HEK293 (cell line): Measurements from ENCODE around the gene SMC4.
A peak's percentile ranks its signal among the peaks of the same experiment; 100 is the strongest.

ENCODE experiments used
- CTCF ChIA-PET: fragments of 350-600 bp; formaldehyde crosslinking; extraction: SDS; loops from one replicate; lab custom pipeline; 2021; ENCODE audit warnings: antibody characterized with exemption; lab: Yijun Ruan, JAX
- POLR2A ChIA-PET: fragments of 300-600 bp; formaldehyde crosslinking; extraction: SDS; loops from one replicate; lab custom pipeline; 2020; ENCODE audit warnings: antibody characterized with exemption, inconsistent platforms; lab: Yijun Ruan, JAX
- H3K27ac ChIP-seq: fragments of 200-500 bp; sonication (Bioruptor generic); 2 replicates; pipeline ENCODE4 v1.5.1; 2014; ENCODE audit warnings: low read depth, low read length, control low read depth, inconsistent platforms; ENCODE audit errors: extremely low read depth
- H3K36me3 ChIP-seq, 2 experiments: fragments of 200-500 bp in 1 of 2; sonication (Bioruptor generic) in 1 of 2; 1 replicate in 1 of 2; 2 replicates in 1 of 2; pipeline ENCODE4 v1.5.1; 2014 to 2017; ENCODE audit warnings: inconsistent platforms in 2 of 2, low read length in 2 of 2; ENCODE audit not compliant: control insufficient read depth in 2 of 2, insufficient read depth in 1 of 2
- H3K4me1 ChIP-seq: fragments of 200-500 bp; sonication (Bioruptor generic); 2 replicates; pipeline ENCODE4 v1.5.1; 2014; ENCODE audit warnings: mild to moderate bottlenecking, low read length, inconsistent platforms; ENCODE audit not compliant: control insufficient read depth, insufficient read depth
- H3K4me3 ChIP-seq: 2 replicates; pipeline ENCODE4 v1.5.1; 2011; ENCODE audit warnings: low read depth, mild to moderate bottlenecking, control low read depth, low read length, moderate library complexity
- H3K9me3 ChIP-seq: fragments of 200-500 bp; sonication (Bioruptor generic); 2 replicates; pipeline ENCODE4 v1.5.1; 2014; ENCODE audit warnings: low read depth, low read length, inconsistent platforms; ENCODE audit not compliant: control insufficient read depth, insufficient read depth
- GLI2 ChIP-seq: fragments of 450-650 bp; formaldehyde crosslinking; IDR thresholded peaks from 2 replicates; pipeline ENCODE4; 2017; ENCODE audit warnings: missing biosample characterization, missing genetic modification characterization, low read depth, borderline replicate concordance
- IKZF3 ChIP-seq: fragments of 450-650 bp; IDR thresholded peaks from 2 replicates; pipeline ENCODE4 v1.5.0; 2018; ENCODE audit warnings: missing biosample characterization, mild to moderate bottlenecking, missing genetic modification characterization, moderate library complexity
- KLF1 ChIP-seq: fragments of 450-650 bp; formaldehyde crosslinking; IDR thresholded peaks from 2 replicates; pipeline ENCODE4 v1.5.1; 2016; ENCODE audit warnings: missing biosample characterization, missing genetic modification characterization
- KLF16 ChIP-seq: fragments of 450-650 bp; formaldehyde crosslinking; IDR thresholded peaks from 2 replicates; pipeline ENCODE4 v1.5.1; 2017; ENCODE audit warnings: missing biosample characterization, missing genetic modification characterization
- KLF8 ChIP-seq: fragments of 450-650 bp; formaldehyde crosslinking; IDR thresholded peaks from 2 replicates; pipeline ENCODE4 v1.5.1; 2016; ENCODE audit warnings: missing biosample characterization, missing genetic modification characterization
- MZF1 ChIP-seq: fragments of 450-650 bp; formaldehyde crosslinking; IDR thresholded peaks from 2 replicates; pipeline ENCODE4 v1.5.1; 2017; ENCODE audit warnings: missing biosample characterization, missing genetic modification characterization, borderline replicate concordance
- REPIN1 ChIP-seq: fragments of 450-650 bp; formaldehyde crosslinking; IDR thresholded peaks from 2 replicates; pipeline ENCODE4 v1.5.1; 2017; ENCODE audit warnings: missing biosample characterization, missing genetic modification characterization, low read depth
- SP2 ChIP-seq: fragments of 450-650 bp; formaldehyde crosslinking; IDR thresholded peaks from 2 replicates; pipeline ENCODE4 v1.5.1; 2016; ENCODE audit warnings: missing biosample characterization, missing genetic modification characterization
- YY2 ChIP-seq: fragments of 450-650 bp; formaldehyde crosslinking; IDR thresholded peaks from 2 replicates; pipeline ENCODE4 v1.5.1; 2016; ENCODE audit warnings: missing biosample characterization, missing genetic modification characterization
- ZBTB17 ChIP-seq: fragments of 450-650 bp; formaldehyde crosslinking; IDR thresholded peaks from 2 replicates; pipeline ENCODE4 v1.5.1; 2016; ENCODE audit warnings: missing biosample characterization, missing genetic modification characterization
- ZBTB21 ChIP-seq: fragments of 450-650 bp; formaldehyde crosslinking; IDR thresholded peaks from 2 replicates; pipeline ENCODE4 v1.5.1; 2017; ENCODE audit warnings: missing biosample characterization, missing genetic modification characterization
- ZBTB7A ChIP-seq: fragments of 450-650 bp; formaldehyde crosslinking; IDR thresholded peaks from 2 replicates; pipeline ENCODE4 v1.5.1; 2016; ENCODE audit warnings: low read depth, missing biosample characterization, missing genetic modification characterization
- ZFP37 ChIP-seq: fragments of 450-650 bp; formaldehyde crosslinking; IDR thresholded peaks from 2 replicates; pipeline ENCODE4 v1.5.1; 2016; ENCODE audit warnings: missing biosample characterization, missing genetic modification characterization
- ZIC2 ChIP-seq: fragments of 450-650 bp; formaldehyde crosslinking; IDR thresholded peaks from 2 replicates; pipeline ENCODE4 v1.5.1; 2016; ENCODE audit warnings: missing biosample characterization, missing genetic modification characterization
- ZNF10 ChIP-seq: fragments of 450-650 bp; formaldehyde crosslinking; IDR thresholded peaks from 2 replicates; pipeline ENCODE4 v1.5.1; 2017; ENCODE audit warnings: missing biosample characterization, missing genetic modification characterization
- ZNF121 ChIP-seq: fragments of 450-650 bp; formaldehyde crosslinking; IDR thresholded peaks from 2 replicates; pipeline ENCODE4 v1.5.1; 2016; ENCODE audit warnings: missing biosample characterization, missing genetic modification characterization
- ZNF23 ChIP-seq: fragments of 450-650 bp; formaldehyde crosslinking; IDR thresholded peaks from 2 replicates; pipeline ENCODE4 v1.5.1; 2016; ENCODE audit warnings: missing biosample characterization, missing genetic modification characterization, borderline replicate concordance
- ZNF324 ChIP-seq: fragments of 450-650 bp; formaldehyde crosslinking; IDR thresholded peaks from 2 replicates; pipeline ENCODE4 v1.5.1; 2016; ENCODE audit warnings: missing biosample characterization, missing genetic modification characterization
- ZNF362 ChIP-seq: fragments of 450-650 bp; formaldehyde crosslinking; IDR thresholded peaks from 2 replicates; pipeline ENCODE4 v1.5.1; 2016; ENCODE audit warnings: missing biosample characterization, missing genetic modification characterization
- ZNF391 ChIP-seq: fragments of 450-650 bp; formaldehyde crosslinking; IDR thresholded peaks from 2 replicates; pipeline ENCODE4 v1.5.1; 2016; ENCODE audit warnings: low read depth, missing biosample characterization, missing genetic modification characterization, borderline replicate concordance
- ZNF416 ChIP-seq: fragments of 450-650 bp; formaldehyde crosslinking; IDR thresholded peaks from 2 replicates; pipeline ENCODE4 v1.5.1; 2016; ENCODE audit warnings: missing biosample characterization, missing genetic modification characterization
- ZNF555 ChIP-seq: fragments of 450-650 bp; formaldehyde crosslinking; conservative IDR thresholded peaks from 2 replicates; pipeline ENCODE4 v1.5.1; 2017; ENCODE audit warnings: missing biosample characterization, mild to moderate bottlenecking, missing genetic modification characterization, inconsistent platforms
- ZNF596 ChIP-seq: fragments of 450-650 bp; IDR thresholded peaks from 2 replicates; pipeline ENCODE4 v1.5.0; 2018; ENCODE audit warnings: missing biosample characterization, mild to moderate bottlenecking, missing genetic modification characterization, moderate library complexity
- ZNF639 ChIP-seq: fragments of 450-650 bp; formaldehyde crosslinking; IDR thresholded peaks from 2 replicates; pipeline ENCODE4 v1.5.1; 2016; ENCODE audit warnings: missing biosample characterization, missing genetic modification characterization
- ZNF664 ChIP-seq: fragments of 450-650 bp; formaldehyde crosslinking; IDR thresholded peaks from 2 replicates; pipeline ENCODE4 v1.5.1; 2016; ENCODE audit warnings: missing biosample characterization, missing genetic modification characterization
- ZNF830 ChIP-seq: fragments of 450-650 bp; IDR thresholded peaks from 2 replicates; pipeline ENCODE4 v1.5.0; 2018; ENCODE audit warnings: missing biosample characterization, missing genetic modification characterization, low read depth, mild to moderate bottlenecking, moderate library complexity
- ZNF843 ChIP-seq: fragments of 450-650 bp; formaldehyde crosslinking; IDR thresholded peaks from 2 replicates; pipeline ENCODE4 v1.5.1; 2016; ENCODE audit warnings: missing biosample characterization, missing genetic modification characterization
- ZSCAN23 ChIP-seq: fragments of 450-650 bp; formaldehyde crosslinking; IDR thresholded peaks from 2 replicates; pipeline ENCODE4 v1.5.1; 2016; ENCODE audit warnings: missing biosample characterization, missing genetic modification characterization
- ZSCAN30 ChIP-seq: fragments of 450-650 bp; IDR thresholded peaks from 2 replicates; pipeline ENCODE4 v1.5.1; 2018; ENCODE audit warnings: missing biosample characterization, mild to moderate bottlenecking, missing genetic modification characterization, moderate library complexity
- ZXDB ChIP-seq: fragments of 450-650 bp; formaldehyde crosslinking; IDR thresholded peaks from 2 replicates; pipeline ENCODE4 v1.5.1; 2016; ENCODE audit warnings: missing biosample characterization, missing genetic modification characterization
- TF ChIP-seq, protein P1 (sequence below): fragments of 450-650 bp; formaldehyde crosslinking; IDR thresholded peaks from 2 replicates; pipeline ENCODE4 v1.5.1; 2016; ENCODE audit warnings: missing biosample characterization, missing genetic modification characterization
- TF ChIP-seq, protein P2 (sequence below): fragments of 450-650 bp; formaldehyde crosslinking; IDR thresholded peaks from 2 replicates; pipeline ENCODE4 v1.5.1; 2017; ENCODE audit warnings: missing biosample characterization, missing genetic modification characterization
- TF ChIP-seq, protein P3 (sequence below): fragments of 450-650 bp; formaldehyde crosslinking; IDR thresholded peaks from 2 replicates; pipeline ENCODE4 v1.5.1; 2016; ENCODE audit warnings: missing biosample characterization, missing genetic modification characterization

The SMC4 gene

GRCh38 chr3:160440687-160441086 lies 41.2 kb downstream of the SMC4 start:
- peaks cover 3 to 44% of the 10 kb centered on the region in 2 experiments for H3K36me3 ChIP-seq
- H3K27ac ChIP-seq, result no peak overlapping the region
- CTCF ChIA-PET, result no interaction called here
- H3K4me1 ChIP-seq, result 0 out of 2 replicates have a peak, but pooled peaks cover 2% of the 10 kb centered on the region
- H3K4me3 ChIP-seq, result no peak overlapping the region
- no peaks in the 10 kb centered on the region for H3K9me3 ChIP-seq
- POLR2A ChIA-PET, result interaction anchor here (1.4 kb wide), 1 partner anchor 9 kb away, joined by 5 read pairs; the partner anchor contains the start of gene TRIM59
- TF ChIP-seq ZBTB21 (no peak), ZFP37 (tag by site-specific recombination) (no peak; the same call in 1 of the 2 replicates), ZNF10 (tag by site-specific recombination) (peak; percentile 30; the same call in 1 of the 2 replicates), ZNF416 (no peak), ZNF362 (tag by site-specific recombination) (no peak), ZNF324 (tag by site-specific recombination) (no peak), ZSCAN23 (no peak), ZNF596 (tag by site-specific recombination) (peak; percentile 6; the same call in 1 of the 2 replicates), SP2 (tag by site-specific recombination) (no peak), ZIC2 (tag by site-specific recombination) (peak; percentile 62), KLF8 (tag by site-specific recombination) (no peak), ZNF664 (tag by site-specific recombination) (peak; percentile 31; the same call in 1 of the 2 replicates), KLF1 (no peak), ZNF121 (tag by site-specific recombination) (peak; percentile 58; the same call in 1 of the 2 replicates), IKZF3 (tag by site-specific recombination) (peak; percentile 76), ZNF843 (tag by site-specific recombination) (peak; percentile 91), ZBTB17 (tag by site-specific recombination) (peak; percentile 62; the same call in 1 of the 2 replicates), ZNF639 (tag by site-specific recombination) (peak; percentile 63; the same call in 1 of the 2 replicates), ZNF23 (no peak), REPIN1 (tag by site-specific recombination) (no peak; the same call in 1 of the 2 replicates), MZF1 (no peak), ZSCAN30 (peak; percentile 12; the same call in 1 of the 2 replicates), ZNF830 (tag by site-specific recombination) (no peak), ZNF555 (tag by site-specific recombination) (no peak), YY2 (tag by site-specific recombination) (no peak), GLI2 (tag by site-specific recombination) (0 out of 2 replicates have a peak, but pooled peaks have one; percentile 35), ZNF391 (tag by site-specific recombination) (0 out of 2 replicates have a peak, but pooled peaks have one; percentile 33), ZBTB7A (tag by site-specific recombination) (no peak), KLF16 (tag by site-specific recombination) (no peak), ZXDB (peak; percentile 82)
- TF ChIP-seq, protein P1, sequence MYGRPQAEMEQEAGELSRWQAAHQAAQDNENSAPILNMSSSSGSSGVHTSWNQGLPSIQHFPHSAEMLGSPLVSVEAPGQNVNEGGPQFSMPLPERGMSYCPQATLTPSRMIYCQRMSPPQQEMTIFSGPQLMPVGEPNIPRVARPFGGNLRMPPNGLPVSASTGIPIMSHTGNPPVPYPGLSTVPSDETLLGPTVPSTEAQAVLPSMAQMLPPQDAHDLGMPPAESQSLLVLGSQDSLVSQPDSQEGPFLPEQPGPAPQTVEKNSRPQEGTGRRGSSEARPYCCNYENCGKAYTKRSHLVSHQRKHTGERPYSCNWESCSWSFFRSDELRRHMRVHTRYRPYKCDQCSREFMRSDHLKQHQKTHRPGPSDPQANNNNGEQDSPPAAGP (tag by site-specific recombination), result no peak
- TF ChIP-seq, protein P2, sequence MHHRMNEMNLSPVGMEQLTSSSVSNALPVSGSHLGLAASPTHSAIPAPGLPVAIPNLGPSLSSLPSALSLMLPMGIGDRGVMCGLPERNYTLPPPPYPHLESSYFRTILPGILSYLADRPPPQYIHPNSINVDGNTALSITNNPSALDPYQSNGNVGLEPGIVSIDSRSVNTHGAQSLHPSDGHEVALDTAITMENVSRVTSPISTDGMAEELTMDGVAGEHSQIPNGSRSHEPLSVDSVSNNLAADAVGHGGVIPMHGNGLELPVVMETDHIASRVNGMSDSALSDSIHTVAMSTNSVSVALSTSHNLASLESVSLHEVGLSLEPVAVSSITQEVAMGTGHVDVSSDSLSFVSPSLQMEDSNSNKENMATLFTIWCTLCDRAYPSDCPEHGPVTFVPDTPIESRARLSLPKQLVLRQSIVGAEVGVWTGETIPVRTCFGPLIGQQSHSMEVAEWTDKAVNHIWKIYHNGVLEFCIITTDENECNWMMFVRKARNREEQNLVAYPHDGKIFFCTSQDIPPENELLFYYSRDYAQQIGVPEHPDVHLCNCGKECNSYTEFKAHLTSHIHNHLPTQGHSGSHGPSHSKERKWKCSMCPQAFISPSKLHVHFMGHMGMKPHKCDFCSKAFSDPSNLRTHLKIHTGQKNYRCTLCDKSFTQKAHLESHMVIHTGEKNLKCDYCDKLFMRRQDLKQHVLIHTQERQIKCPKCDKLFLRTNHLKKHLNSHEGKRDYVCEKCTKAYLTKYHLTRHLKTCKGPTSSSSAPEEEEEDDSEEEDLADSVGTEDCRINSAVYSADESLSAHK (tag by site-specific recombination), result peak; percentile 72
- TF ChIP-seq, protein P3, sequence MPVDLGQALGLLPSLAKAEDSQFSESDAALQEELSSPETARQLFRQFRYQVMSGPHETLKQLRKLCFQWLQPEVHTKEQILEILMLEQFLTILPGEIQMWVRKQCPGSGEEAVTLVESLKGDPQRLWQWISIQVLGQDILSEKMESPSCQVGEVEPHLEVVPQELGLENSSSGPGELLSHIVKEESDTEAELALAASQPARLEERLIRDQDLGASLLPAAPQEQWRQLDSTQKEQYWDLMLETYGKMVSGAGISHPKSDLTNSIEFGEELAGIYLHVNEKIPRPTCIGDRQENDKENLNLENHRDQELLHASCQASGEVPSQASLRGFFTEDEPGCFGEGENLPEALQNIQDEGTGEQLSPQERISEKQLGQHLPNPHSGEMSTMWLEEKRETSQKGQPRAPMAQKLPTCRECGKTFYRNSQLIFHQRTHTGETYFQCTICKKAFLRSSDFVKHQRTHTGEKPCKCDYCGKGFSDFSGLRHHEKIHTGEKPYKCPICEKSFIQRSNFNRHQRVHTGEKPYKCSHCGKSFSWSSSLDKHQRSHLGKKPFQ (tag by site-specific recombination), result peak; percentile 82
